ENCODE data around the gene NAPEPLD.
"Not testable (repeated sequence)": the region's sequence is repeated elsewhere in the genome, so short reads cannot be mapped to it uniquely, and the experiment has no call there.

- not testable (repeated sequence) for TF ChIP-seq EP300 (IDR thresholded peaks at IDR 0.05; ENCODE audit: low read depth)
- TF ChIP-seq, protein P1, sequence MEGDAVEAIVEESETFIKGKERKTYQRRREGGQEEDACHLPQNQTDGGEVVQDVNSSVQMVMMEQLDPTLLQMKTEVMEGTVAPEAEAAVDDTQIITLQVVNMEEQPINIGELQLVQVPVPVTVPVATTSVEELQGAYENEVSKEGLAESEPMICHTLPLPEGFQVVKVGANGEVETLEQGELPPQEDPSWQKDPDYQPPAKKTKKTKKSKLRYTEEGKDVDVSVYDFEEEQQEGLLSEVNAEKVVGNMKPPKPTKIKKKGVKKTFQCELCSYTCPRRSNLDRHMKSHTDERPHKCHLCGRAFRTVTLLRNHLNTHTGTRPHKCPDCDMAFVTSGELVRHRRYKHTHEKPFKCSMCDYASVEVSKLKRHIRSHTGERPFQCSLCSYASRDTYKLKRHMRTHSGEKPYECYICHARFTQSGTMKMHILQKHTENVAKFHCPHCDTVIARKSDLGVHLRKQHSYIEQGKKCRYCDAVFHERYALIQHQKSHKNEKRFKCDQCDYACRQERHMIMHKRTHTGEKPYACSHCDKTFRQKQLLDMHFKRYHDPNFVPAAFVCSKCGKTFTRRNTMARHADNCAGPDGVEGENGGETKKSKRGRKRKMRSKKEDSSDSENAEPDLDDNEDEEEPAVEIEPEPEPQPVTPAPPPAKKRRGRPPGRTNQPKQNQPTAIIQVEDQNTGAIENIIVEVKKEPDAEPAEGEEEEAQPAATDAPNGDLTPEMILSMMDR (IDR thresholded peaks at IDR 0.05): not testable (repeated sequence)
Observed at GRCh38 chr7:103095558-103095957, 53.3 kb downstream of the NAPEPLD start.
